ENCODE measurements around the gene CIITA. TPM values are rescaled to one million over a fixed set of nuclear protein-coding genes. Genes with fewer than 3 reads are reported as not detected.

The CIITA gene
- polyA plus RNA-seq, 3 donors, result 4.9 to 6.3 (median 5.7) TPM

GRCh38 chr16:10851512-10851911, 25.5 kb upstream of the CIITA start:
- DNase-seq (ENCODE audit: low read depth in 3 of 3, low spot score in 2 of 3), result no peak

- no peak for DNase-seq (ENCODE audit: low read depth in 3 of 3, low spot score in 2 of 3)
These were observed 24.7 kb upstream of the CIITA start for GRCh38 chr16:10852286-10852685.

DNA sequence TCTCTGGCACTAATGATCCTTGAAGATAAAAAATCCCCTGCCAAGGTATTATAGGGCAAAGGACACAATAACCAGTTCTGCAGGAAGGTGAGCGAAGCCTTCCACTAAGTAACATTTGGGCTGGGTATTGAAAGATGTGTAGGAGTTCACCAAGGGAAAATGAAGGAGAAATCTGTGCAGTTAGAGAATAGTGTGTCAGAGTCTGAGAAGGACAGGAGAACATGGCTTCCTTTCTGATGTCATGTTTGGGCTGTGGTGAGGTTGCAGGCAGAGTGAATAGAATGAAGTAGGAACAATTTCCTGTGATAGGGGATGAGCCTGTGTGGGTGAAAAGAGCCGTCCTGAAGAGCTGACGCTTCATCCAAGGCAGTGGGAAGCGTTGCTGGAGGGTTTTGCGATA, 24.1 kb upstream of the CIITA start:
- no peak for DNase-seq (ENCODE audit: low read depth in 3 of 3, low spot score in 2 of 3)

DNA sequence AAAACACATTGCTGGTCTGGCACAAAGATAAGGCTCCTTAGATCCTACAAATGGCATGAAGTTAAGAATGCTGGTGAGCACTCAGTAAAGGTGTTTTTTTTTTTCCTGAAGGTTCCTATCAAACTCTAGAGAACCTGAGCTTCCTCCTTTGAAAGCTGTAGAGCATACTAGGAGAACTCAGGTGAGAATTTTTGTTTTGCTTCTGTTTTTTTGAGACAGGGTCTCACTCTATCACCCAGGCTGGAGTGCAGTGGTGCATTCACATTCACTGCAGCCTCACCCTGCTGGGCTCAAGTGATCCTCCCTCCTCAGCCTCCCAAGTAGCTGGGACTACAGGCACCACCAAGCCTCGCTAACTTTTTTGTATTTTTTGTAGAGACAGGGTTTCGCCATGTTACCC, 21.0 kb upstream of the CIITA start:
- DNase-seq (ENCODE audit: low read depth in 3 of 3, low spot score in 2 of 3), result no peak

- DNase-seq (ENCODE audit: low read depth in 3 of 3, low spot score in 2 of 3), result no peak
These were observed 18.8 kb upstream of the CIITA start for GRCh38 chr16:10858203-10858602.

DNA sequence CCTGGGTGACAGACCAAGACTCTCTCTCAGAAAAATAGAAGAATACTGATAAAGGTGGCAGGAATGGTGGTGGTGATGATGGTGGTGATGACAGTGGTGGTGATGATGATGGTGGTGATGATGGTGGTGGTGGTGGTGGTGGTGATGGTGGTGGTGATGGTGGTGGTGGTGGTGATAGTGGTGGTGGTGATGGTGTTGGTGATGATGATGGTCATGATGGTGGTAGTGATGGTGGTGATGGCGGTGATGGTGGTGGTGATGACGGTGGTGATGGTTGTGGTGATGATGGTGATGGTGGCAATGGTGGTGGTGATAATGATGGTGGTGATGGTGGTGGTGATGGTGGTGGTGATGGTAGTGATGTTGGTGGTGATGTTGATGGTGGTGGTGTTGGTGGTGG, 18.0 kb upstream of the CIITA start:
- no peak for DNase-seq (ENCODE audit: low read depth in 3 of 3, low spot score in 2 of 3)

GRCh38 chr16:10859658-10860057, 17.3 kb upstream of the CIITA start:
- no peak for DNase-seq (ENCODE audit: low read depth in 3 of 3, low spot score in 2 of 3)

DNA sequence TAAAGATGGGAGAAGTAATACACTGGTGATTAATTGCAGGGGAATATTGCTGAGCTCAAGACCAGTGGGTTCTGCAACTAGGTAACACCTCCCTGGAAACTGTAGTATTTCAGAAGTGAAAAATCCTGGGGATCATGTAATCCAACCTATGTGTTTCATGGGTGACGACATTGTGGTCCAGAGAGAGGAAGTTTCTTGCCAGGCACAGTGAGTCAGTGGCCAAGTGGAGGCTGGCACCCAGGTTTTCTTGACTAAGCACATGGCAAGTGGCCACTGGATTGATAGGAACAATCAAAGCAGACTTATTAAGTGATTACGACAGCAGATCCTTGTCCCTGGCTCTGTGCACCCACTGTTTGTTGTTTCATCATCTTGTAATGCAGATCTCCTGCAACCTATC, 14.6 kb upstream of the CIITA start:
- DNase-seq (ENCODE audit: low read depth in 3 of 3, low spot score in 2 of 3), result no peak

- no peak for DNase-seq (ENCODE audit: low read depth in 3 of 3, low spot score in 2 of 3)
These were observed 10.7 kb upstream of the CIITA start for GRCh38 chr16:10865991-10866966.

GRCh38 chr16:10867199-10867598, 9.8 kb upstream of the CIITA start:
- DNase-seq (ENCODE audit: low read depth in 3 of 3, low spot score in 2 of 3), result no peak

DNA sequence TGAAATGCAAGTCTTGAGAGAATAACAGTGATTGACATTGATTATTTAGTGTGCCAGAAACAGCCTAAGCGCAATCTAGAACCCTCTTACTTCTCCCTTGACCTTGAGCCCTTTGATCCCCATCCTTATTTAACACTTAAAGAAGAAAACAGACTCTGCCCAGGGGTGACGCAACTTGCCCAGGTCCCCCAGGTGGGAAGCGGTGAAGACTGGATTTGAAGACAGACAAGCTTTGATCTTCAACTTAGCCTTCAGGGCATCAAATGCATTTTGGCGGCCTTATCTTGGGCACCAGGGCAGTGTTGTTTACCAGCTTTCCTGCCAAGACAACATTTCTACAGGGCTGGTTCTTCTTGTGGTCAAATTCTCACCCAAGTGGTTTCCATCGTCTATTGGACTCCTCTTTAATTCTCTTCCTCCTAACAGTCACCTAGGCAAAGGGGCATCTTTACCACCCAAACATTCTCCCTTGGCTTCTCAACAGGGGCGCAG, 8.9 kb upstream of the CIITA start:
- no peak for DNase-seq (ENCODE audit: low read depth in 3 of 3, low spot score in 2 of 3)

GRCh38 chr16:10868596-10869469, 8.2 kb upstream of the CIITA start:
- no peak for DNase-seq (ENCODE audit: low read depth in 3 of 3, low spot score in 2 of 3)

DNA sequence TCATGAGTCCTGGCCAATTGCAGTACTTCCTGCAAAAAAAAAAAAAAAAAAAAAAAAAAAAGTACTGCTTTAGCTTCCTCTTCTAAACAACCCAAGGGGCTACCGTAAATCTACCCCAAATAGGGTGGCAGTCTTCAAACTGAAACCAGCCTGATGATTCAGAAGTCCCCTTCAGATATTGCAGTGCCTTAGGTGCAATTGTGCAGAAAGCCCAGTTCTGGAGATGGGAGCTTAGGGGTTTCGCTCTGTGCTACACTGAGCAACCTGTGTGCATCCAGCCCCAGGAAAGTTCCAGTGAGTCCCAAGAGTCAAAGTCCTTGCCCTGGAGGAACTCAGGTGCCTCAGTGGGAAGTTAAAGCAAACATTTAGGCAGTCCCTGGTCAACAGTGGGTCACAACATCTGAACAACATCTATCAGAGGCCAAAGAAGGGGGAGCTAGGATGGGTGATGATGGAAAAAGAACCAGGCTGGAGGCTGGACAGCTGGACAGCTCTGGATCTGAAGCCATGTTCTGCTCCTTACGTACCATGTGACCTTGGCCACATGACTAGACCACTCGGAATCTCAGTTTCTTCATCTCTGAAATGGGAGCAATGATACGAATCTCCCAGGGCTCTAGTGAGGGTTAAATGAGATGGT, 6.7 kb upstream of the CIITA start:
- no peak for DNase-seq (ENCODE audit: low read depth in 3 of 3, low spot score in 2 of 3)

DNA sequence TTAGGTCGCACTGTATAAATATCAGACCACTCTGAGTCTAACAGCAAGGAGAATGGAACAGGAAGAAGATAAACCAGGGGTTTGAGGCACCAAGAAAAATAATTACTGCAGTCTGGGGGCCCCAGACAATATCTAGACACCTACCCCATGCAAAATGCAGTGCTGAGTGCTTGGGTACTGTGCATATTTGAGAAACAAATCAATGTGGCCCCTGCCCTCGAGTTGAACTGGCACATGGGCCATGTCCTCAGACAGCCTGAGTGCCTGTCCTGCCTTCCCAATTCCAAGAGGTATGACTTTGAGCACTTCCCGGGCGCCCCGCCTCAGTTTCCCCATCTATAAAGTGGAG, 6.2 kb upstream of the CIITA start:
- DNase-seq (ENCODE audit: low read depth in 3 of 3, low spot score in 2 of 3), result no peak

GRCh38 chr16:10871157-10871991, 5.6 kb upstream of the CIITA start:
- no peak for DNase-seq (ENCODE audit: low read depth in 3 of 3, low spot score in 2 of 3)

- DNase-seq (ENCODE audit: low read depth in 3 of 3, low spot score in 2 of 3), result no peak
These were observed 687 bp upstream of the CIITA start for GRCh38 chr16:10876315-10876714.

DNA sequence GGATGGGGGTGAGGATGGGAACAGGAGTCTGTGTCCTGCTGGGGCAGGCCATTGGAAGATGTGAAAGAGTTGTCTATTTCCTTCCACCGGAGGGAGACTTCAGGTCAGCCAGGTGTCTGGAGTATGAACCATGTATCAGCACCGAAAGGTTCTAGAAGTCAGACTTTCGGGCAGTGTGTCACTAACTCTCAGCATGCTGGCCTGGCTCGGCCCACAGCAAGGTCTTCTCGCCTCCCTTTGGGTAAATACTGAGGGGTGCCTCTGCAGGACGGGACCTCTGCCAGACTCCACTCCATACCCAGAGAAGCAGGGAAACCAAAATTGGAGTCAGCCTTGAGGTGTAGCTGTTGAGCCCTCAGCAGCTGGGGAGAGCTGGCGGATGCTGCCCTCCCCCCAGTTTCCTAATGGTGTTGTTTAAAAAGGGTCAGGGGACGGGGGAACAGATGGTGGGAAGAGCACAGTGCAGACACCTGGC, 507 bp downstream of the CIITA start:
- DNase-seq (ENCODE audit: low read depth in 3 of 3, low spot score in 2 of 3), result no peak

- DNase-seq (ENCODE audit: low read depth in 3 of 3, low spot score in 2 of 3), result no peak
These were observed 1.3 kb downstream of the CIITA start for GRCh38 chr16:10878328-10878643.

DNA sequence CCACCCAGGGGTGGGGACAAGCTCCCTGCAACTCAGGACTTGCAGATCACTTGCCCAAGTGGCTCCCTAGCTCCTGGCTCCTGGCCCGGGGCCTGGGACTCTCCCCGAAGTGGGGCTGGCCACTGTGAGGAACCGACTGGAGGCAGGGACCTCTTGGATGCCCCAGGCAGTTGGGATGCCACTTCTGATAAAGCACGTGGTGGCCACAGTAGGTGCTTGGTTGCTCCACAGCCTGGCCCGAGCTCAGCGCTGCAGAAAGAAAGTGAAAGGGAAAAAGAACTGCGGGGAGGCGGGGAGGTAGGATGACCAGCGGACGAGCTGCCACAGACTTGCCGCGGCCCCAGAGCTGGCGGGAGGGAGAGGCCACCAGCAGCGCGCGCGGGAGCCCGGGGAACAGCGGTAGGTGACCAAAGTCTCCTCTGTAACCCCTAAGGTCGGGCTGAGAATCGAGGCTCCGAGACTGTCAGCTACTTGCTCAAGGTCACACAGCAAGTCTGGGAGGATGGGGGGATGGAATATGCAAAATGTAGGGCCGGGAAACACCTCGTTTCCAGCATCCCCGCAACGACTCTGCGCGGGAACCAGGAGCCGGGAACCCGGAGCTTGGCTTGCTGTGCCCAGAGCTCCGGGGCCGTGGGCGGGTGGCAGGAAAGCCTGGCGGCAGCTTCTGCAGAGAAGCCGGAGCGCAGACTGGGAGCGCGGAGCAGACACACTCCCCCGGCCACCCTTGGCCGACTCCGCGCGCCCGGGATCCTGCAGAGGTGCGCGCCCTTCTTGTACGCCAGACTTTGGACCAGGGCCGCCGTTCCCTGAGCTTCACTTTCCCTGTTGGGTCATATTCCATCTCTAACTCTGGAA, 1.9 kb downstream of the CIITA start:
- DNase-seq (ENCODE audit: low read depth in 3 of 3, low spot score in 2 of 3), result no peak
